HG03439 (cell line): Measurements from ENCODE around the gene NQO2.
"Not testable (repeated sequence)": the region's sequence is repeated elsewhere in the genome, so short reads cannot be mapped to it uniquely, and the experiment has no call there.

Experiments used
- ATAC-seq: cut with Tn5 transposase; IDR thresholded peaks from one replicate; pipeline ENCODE4 v1.9.1; 2021; ENCODE audit warnings: mild to moderate bottlenecking, moderate library complexity; ENCODE audit not compliant: unreplicated experiment

The NQO2 gene

GRCh38 chr6:2970034-2970685 is 29.5 kb upstream of the NQO2 start:
- no peak for ATAC-seq

- no peak for ATAC-seq
Measured at GRCh38 chr6:2970753-2971419, 28.8 kb upstream of the NQO2 start.

GRCh38 chr6:2971420-2972218 is 28.1 kb upstream of the NQO2 start, which contains the start of gene SERPINB6:
Gene SERPINB6, minus strand, starts transcription at chr6:2971567. Its CDS starts 12,235 bp downstream, at chr6:2959332.
- ATAC-seq, result no peak

GRCh38 chr6:2972219-2972487 is 27.5 kb upstream of the NQO2 start:
- not testable (repeated sequence) for ATAC-seq

GRCh38 chr6:2972685-2973084 is 27.0 kb upstream of the NQO2 start:
- ATAC-seq, result not testable (repeated sequence)

GRCh38 chr6:2973180-2973579 is 26.5 kb upstream of the NQO2 start:
- ATAC-seq, result not testable (repeated sequence)

- no peak for ATAC-seq
Measured at GRCh38 chr6:2973676-2974075, 26.0 kb upstream of the NQO2 start.

GRCh38 chr6:2976060-2976459 is 23.6 kb upstream of the NQO2 start:
- ATAC-seq, result no peak

GRCh38 chr6:2976571-2977085 is 23.1 kb upstream of the NQO2 start:
- no peak for ATAC-seq

GRCh38 chr6:2977290-2977689 is 22.4 kb upstream of the NQO2 start:
- no peak for ATAC-seq

- ATAC-seq, result no peak
Measured at GRCh38 chr6:2977799-2978590, 21.7 kb upstream of the NQO2 start.

- no peak for ATAC-seq
Measured at GRCh38 chr6:2978923-2979322, 20.8 kb upstream of the NQO2 start.

- ATAC-seq, result no peak
Measured at GRCh38 chr6:2979819-2980464, 19.8 kb upstream of the NQO2 start.

GRCh38 chr6:2980465-2980855 is 19.2 kb upstream of the NQO2 start:
- ATAC-seq, result no peak

GRCh38 chr6:2982426-2983117 is 17.1 kb upstream of the NQO2 start:
- ATAC-seq, result no peak

GRCh38 chr6:2984738-2985406 is 14.8 kb upstream of the NQO2 start:
- ATAC-seq, result no peak

GRCh38 chr6:2986722-2987221 is 12.9 kb upstream of the NQO2 start:
- ATAC-seq, result no peak

GRCh38 chr6:2988094-2988425 is 11.6 kb upstream of the NQO2 start:
- ATAC-seq, result no peak
